Measurements from ENCODE around the gene ORAI1.

- TF ChIP-seq CTCF (IDR thresholded peaks at IDR 0.05) (no peak), POLR2AphosphoS5 (IDR thresholded peaks at IDR 0.05) (no peak), EP300 (IDR thresholded peaks at IDR 0.05) (no peak), POLR2A (IDR thresholded peaks at IDR 0.05) (no peak)
Observed at GRCh38 chr12:121628536-121628935, 2.2 kb downstream of the ORAI1 start.

Measured in sigmoid colon (tissue), 4 donors.